Fibroblast of gingiva (primary cell): ENCODE measurements around the gene PRELID3B.

Experiments
- DNase-seq: peaks from one replicate; pipeline ENCODE4 v3.0.0-alpha.2; 2011; ENCODE audit warnings: low read depth

Gene PRELID3B

DNA sequence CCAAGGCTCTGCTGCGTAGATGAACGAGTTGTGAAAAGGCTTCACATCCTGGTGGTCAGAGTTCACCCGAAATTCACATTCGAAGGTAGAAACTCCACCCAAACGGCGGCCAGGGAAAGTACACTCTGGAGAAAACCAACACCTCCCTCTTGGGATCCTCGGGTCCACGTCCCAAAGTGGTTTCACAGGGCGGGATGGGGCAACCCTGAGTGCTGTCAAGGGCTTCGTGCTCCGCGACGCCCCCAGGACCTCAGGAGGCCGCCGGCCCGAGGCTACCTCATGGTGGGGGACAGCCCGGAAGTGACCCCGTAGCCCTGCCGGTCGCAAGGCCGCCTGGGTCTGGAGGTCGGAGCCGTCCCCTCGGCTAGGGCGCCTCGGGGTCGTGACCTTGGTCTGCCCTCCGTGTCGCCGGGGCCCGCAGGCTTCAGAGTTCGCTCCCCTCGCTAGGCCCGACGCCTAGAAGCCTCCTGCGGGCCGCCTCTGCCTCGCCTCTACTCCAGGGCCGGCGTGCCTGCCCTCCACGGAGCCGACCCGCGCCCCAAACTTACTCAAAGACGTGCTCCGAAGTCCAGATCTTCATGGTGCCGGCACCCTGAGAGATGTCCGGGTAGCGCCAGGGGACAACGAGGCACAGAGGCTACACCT lies at the start of gene PRELID3B:
PRELID3B (minus strand) TSS at position 636 of the 645 bp plus-strand sequence; CDS start at position 580, 56 bp downstream.
- DNase-seq: peak; percentile 11

DNA sequence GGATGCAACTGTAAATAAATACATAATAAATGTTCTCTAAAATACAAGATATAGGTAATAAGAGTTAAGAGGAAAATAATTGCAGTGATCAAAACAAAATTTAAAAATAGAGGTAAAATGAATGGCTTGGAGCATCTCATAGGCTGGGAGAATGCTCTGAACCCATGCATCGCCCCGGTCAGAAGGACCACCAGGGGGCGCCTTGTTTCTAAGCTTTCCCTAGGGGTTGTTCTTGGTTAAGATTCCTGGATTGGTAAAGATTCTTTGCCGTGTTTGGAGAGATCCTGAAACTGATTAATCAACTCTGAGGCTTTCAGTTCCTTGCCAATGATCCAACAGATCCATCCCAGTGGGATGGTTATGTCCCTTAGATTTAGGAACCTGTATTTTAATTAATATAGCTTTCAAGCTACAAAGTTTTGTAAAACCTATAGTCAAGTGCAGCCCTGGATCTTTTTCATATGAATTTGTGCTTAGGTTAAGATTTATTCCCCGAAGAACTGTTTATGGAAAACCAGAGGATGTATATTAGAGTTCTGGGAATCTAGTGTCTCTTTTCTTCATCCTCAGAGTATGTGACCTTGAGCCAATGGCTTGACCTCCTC lies 45.3 kb upstream of the PRELID3B start:
- DNase-seq: peak; percentile 50

DNA sequence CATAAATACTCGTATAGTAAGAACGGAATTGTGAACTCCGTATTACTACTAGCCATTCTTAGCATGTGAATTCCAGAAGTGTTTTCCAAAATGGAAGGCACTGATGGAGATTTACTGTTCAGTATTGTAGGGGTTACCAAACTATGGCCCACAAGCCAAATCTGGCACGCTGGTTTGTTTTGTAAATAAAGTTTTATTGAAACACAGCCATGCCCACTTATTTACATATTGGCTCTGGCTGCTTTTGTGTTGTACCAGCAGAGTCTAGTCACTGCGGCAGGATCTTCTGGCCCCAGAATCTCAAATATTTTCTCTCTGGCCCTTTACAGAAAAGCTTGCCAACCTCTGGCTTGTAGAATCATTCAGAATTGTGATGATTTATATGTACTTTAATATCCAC lies 44.3 kb upstream of the PRELID3B start:
- DNase-seq: no peak

GRCh38 chr20:59084041-59084850 lies 41.7 kb upstream of the PRELID3B start:
- DNase-seq: no peak

GRCh38 chr20:59082981-59083380 lies 40.4 kb upstream of the PRELID3B start:
- DNase-seq: no peak

GRCh38 chr20:59082077-59082740 lies 39.6 kb upstream of the PRELID3B start:
- DNase-seq: no peak

DNA sequence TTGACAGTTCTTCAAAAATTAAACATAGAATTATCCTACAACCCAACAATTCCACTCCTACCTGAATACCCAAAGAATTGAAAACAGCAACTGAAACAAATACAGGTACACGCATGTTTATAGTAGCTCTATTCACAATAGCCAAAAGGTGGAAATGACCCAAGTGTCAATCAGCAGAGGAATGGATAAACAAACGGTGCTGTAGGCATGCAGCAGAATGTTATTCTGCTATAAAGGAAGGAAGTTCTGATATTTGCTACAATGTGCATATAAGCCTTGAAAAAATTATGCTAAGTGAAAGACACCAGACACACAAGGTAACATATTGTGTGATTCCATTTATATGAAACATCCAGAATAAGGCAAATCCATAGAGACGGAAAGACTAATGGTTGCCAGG lies 38.5 kb upstream of the PRELID3B start:
- no peak for DNase-seq

DNA sequence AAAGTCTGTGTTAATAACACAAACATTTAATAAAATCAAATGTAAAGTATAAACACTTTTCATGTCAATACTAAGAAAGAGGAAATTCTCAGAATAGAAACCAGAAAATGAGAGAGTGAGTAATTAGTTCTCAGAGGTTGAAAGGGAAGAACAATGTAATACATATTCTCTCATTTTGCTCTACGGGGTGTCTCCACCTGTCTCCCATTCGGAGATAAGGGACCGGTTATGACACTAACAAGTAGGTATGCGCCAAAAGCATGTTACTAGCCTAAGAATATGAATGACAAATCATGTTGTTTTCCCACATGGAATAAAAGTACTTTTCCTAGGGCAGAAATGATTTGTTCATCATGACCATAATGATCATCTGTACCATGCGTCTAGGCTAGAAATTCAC lies 35.6 kb upstream of the PRELID3B start:
- no peak for DNase-seq

- no peak for DNase-seq
These were observed 35.1 kb upstream of the PRELID3B start for GRCh38 chr20:59077705-59078104.

GRCh38 chr20:59075934-59076508 lies 33.4 kb upstream of the PRELID3B start:
- no peak for DNase-seq

DNA sequence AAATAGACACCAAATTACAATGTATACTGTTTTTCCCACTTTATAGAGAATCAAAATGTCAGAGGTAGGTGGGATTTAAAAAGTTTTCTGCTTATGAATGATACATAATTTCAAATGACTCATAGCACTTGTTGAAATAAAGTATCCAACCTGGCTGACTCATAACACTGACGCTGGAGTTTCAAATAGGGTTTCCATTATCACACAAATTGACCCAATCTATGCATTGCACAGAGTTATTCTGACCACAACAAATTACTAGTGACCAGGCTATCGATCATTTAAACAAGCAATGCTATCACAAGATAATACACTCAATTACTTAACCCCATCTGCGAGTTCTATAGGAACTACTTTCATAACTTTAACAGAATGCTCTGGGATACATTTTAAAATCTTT lies 31.9 kb upstream of the PRELID3B start:
- DNase-seq: no peak

- no peak for DNase-seq
These were observed 31.0 kb upstream of the PRELID3B start for GRCh38 chr20:59073582-59073981.

GRCh38 chr20:59071216-59071615 lies 28.6 kb upstream of the PRELID3B start:
- DNase-seq: no peak

DNA sequence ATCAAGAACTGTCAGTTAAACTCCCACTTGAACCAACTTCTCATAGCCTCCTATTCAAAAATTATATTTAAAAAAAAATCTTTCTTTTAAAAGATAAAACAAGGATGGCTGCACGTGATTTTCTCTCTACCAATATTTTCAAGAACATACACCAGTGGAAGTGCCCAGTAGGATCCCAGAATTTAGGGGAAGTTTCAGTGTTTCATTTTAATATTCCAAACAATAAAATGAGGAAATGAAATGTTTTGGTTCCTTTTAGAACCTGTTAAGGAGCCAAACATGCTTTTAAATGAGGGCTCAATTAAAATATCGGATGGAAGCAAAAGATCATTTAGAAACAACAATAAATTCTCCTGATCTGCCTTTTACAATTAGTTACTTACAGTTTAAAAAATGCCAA lies 26.4 kb upstream of the PRELID3B start:
- no peak for DNase-seq

DNA sequence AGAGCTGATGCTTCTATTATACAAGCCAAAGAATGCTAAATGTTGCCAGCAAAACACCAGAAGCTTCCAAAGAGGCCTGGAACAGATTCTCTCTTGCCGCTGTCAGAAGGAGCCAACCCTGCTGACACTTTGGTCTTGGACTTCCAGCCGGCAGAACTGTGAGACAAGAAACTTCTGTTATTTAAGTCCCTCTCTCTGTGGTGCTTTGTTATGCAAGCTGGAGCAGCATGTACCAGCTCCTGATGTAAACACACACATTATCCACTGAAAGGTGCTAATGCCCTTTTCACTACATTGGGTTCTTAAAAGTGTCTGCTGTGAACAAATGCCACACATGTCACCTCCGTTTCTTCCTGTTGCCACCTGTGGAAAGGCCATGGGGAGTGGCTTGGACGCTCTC lies 25.9 kb upstream of the PRELID3B start:
- DNase-seq: no peak

GRCh38 chr20:59064214-59064722 lies 21.7 kb upstream of the PRELID3B start:
- DNase-seq: no peak

GRCh38 chr20:59063358-59064213 lies 21.0 kb upstream of the PRELID3B start:
- DNase-seq: no peak

DNA sequence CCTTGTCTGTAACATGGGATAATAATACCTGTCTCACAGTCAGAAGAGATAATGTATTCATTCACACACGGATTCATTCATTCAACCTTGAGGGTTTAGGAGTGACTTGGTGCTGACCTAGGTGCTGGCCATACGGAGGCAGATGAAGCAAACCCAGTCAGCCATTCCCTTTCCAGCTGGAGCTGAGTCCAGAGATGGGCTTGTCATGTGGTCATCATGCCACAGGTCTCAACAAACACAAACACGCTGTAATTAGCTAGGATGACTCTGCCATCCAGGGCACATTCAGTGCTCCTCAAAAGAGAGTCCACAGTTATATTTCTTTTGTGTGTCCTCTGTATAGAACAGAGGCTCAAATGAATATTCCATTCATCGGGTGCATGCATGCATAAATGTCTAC lies 19.5 kb upstream of the PRELID3B start:
- DNase-seq: no peak

DNA sequence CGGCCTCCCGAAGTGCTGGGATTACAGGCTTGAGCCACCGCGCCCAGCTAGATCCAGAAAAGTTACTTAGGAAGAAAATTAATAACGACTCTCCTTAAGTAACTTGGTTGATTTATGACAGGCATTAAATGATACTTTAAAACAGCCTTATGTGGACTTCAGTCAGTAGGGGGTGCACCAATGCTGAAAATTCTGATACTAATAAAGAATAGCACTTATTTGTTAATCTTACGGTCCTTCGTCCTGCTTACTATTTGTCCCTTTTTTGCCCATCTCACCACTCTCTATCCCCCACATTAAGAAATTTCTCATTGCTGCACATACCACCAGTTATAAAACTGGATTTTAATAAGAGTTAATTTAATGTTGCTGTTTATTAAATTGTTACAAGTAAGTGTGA lies 12.7 kb upstream of the PRELID3B start:
- no peak for DNase-seq

DNA sequence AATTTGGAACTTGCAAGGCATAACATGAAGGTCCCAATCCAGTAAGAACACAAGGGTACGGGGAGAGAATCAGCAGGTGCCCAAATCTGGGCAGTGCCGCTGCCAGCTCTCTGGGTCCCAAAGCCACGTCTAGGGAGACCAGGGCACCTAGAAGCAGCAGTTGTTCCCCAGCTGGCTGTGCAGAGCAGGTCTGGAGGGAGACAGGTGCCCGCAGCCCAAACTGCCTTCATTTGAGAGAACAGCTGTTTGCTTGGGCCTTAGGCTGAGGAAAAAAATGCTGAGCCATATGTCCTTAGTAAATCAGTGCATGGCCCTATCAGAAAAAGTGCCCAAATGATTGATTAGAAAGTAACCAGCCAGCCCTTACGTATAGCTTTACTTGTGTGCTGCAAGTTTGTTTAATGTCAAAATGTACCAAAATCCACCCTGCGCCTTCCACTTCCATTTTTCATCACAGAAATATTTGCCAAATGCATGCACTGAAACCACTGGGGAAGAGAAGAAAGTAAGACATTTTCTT lies 9.1 kb upstream of the PRELID3B start:
- no peak for DNase-seq

- no peak for DNase-seq
These were observed 7.9 kb upstream of the PRELID3B start for GRCh38 chr20:59050437-59050836.
